WERI-Rb-1 (cell line): ENCODE results near the gene MED23.

Source experiments
- DNase-seq: peaks from one replicate; pipeline ENCODE4 v3.0.0-alpha.2; 2020
- H3K27ac ChIP-seq: fragments of 250-450 bp; sonication (Bioruptor Pico); 2 replicates; pipeline ENCODE4 v1.5.1; 2020; ENCODE audit warnings: mild to moderate bottlenecking, moderate library complexity
- H3K27me3 ChIP-seq: fragments of 250-450 bp; sonication (Bioruptor Pico); 2 replicates; pipeline ENCODE4 v1.5.1; 2021; ENCODE audit warnings: mild to moderate bottlenecking, low read depth, moderate library complexity; ENCODE audit not compliant: insufficient read depth, severe bottlenecking
- H3K36me3 ChIP-seq: fragments of 250-450 bp; sonication (Bioruptor Pico); 2 replicates; pipeline ENCODE4 v1.5.1; 2020; ENCODE audit warnings: mild to moderate bottlenecking, moderate library complexity
- H3K4me3 ChIP-seq: 2 replicates; pipeline ENCODE4 v1.5.1; 2011; ENCODE audit warnings: low read depth, mild to moderate bottlenecking, control low read depth, low read length
- H3K9me3 ChIP-seq: fragments of 250-450 bp; sonication (Bioruptor Pico); 2 replicates; pipeline ENCODE4 v1.5.1; 2021; ENCODE audit warnings: mild to moderate bottlenecking, moderate library complexity; ENCODE audit not compliant: severe bottlenecking
- TF ChIP-seq, protein P1 (sequence below): IDR thresholded peaks from 2 replicates; pipeline ENCODE4 v1.5.1; 2011; ENCODE audit warnings: low read depth, mild to moderate bottlenecking, control low read depth, inconsistent platforms, low read length

MED23 gene

DNA sequence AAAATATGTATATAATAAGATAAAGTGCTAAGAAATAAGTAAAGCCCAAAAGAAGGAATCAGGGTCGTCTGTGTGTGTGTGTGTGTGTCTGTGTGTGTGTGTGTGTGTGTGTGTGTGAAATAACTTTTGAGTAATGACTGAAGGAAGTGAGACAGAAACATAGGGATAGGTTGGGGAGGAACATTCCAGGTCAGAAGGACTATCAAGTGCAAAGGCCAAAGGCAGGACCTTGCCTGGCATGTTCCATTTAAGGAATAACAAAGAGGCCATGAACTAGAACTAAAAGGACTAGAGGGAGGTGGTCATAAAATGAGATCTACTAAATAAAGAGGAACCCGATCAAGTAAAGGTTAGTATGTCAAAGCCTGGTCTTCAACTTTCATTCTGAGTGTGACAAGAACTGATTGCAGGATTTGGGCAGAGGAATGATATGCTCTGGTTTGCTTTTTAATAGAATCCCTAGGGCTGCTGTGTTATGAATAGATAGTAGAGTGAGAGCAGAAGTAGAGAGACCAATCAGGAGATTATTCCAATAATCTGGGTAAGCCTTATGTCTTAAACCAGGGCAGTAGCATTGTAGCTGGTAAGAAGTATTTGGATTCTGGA, 15.9 kb upstream of the MED23 start:
- no peaks in the 10 kb centered on the region for H3K9me3 ChIP-seq
- DNase-seq: no peak
- no peaks in the 10 kb centered on the region for H3K36me3 ChIP-seq
- TF ChIP-seq, protein P1, sequence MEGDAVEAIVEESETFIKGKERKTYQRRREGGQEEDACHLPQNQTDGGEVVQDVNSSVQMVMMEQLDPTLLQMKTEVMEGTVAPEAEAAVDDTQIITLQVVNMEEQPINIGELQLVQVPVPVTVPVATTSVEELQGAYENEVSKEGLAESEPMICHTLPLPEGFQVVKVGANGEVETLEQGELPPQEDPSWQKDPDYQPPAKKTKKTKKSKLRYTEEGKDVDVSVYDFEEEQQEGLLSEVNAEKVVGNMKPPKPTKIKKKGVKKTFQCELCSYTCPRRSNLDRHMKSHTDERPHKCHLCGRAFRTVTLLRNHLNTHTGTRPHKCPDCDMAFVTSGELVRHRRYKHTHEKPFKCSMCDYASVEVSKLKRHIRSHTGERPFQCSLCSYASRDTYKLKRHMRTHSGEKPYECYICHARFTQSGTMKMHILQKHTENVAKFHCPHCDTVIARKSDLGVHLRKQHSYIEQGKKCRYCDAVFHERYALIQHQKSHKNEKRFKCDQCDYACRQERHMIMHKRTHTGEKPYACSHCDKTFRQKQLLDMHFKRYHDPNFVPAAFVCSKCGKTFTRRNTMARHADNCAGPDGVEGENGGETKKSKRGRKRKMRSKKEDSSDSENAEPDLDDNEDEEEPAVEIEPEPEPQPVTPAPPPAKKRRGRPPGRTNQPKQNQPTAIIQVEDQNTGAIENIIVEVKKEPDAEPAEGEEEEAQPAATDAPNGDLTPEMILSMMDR: no peak
- no peak overlapping the region for H3K4me3 ChIP-seq
- H3K27ac ChIP-seq: no peak overlapping the region
- H3K27me3 ChIP-seq: no peaks in the 10 kb centered on the region

DNA sequence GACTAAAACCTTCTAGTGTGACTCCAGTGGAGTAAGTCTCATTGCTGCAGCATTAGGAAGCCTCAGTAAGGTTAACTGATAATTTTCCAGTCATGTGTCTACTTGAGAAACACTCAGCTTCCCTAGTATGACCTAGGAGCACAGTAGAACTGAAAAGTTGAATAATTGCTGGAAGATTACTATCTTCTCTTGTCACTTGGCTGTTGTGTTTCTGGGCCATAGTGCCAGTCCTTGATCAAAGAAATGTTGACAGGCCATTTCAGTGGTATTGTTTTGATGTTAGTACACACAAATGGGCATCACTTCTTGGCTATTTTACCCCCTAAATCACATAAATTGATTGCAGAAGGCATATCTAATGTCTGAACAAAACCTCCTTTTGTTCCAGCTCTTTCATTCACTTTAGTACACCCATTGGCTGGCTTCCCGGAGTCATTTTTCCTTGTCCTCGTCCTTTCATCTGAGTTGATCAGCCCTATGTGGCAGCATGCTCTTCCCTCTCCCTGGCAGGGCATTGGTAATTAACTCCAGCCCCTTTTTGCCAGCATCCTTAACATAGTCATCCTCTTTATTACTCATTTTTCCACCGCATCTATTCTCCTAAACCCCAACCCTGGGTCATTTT, 15.1 kb upstream of the MED23 start:
- Histone ChIP-seq H3K27ac (no peak overlapping the region), H3K9me3 (no peaks in the 10 kb centered on the region), H3K4me3 (no peak overlapping the region), H3K36me3 (no peaks in the 10 kb centered on the region), H3K27me3 (no peaks in the 10 kb centered on the region)
- TF ChIP-seq, protein P1: no peak
- DNase-seq: no peak

GRCh38 chr6:131642565-131642964, 14.5 kb upstream of the MED23 start:
- DNase-seq: no peak
- H3K36me3 ChIP-seq: no peaks in the 10 kb centered on the region
- no peaks in the 10 kb centered on the region for H3K9me3 ChIP-seq
- no peaks in the 10 kb centered on the region for H3K27me3 ChIP-seq
- H3K4me3 ChIP-seq: no peak overlapping the region
- TF ChIP-seq, protein P1: no peak
- H3K27ac ChIP-seq: no peak overlapping the region

DNA sequence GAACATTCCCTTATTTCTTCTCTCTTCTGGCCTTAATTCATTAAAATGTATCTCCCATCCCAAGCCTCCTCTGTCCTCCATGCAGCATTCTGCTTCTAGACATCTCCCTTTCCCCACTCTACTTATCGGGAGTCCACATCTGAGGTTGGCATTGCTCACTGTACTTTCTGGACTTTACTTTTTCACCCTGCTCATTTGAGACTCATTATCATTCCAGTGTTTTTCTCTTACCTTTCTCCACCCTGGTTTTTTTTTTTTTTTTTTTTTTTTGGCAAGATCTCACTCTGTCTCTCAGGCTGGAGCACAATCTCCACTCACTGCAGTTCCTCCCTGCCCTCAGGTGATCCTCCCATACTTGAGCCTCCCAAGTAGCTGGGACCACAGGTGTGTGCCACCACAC, 13.5 kb upstream of the MED23 start:
- H3K27me3 ChIP-seq: no peaks in the 10 kb centered on the region
- no peaks in the 10 kb centered on the region for H3K36me3 ChIP-seq
- no peak overlapping the region for H3K4me3 ChIP-seq
- no peaks in the 10 kb centered on the region for H3K9me3 ChIP-seq
- no peak for DNase-seq
- H3K27ac ChIP-seq: no peak overlapping the region
- TF ChIP-seq, protein P1: no peak

DNA sequence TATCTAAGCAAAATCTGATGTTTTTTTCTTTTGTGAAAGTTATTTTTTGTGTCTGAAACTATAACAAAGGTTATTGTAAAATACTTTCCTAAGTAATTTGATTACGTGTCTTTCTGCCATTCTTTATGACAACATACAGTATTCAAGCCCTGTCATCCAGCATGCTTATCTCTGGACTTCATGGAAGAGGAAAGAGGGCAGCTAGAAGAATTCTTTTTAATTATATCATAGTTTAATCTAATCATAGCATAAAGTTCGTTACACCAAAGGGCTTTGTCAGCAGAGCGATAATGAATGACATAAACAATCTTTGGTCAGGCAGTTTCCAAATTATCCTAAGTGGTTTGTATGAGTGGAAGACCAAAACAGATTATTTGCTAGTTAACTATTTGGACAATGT, 12.5 kb upstream of the MED23 start:
- H3K36me3 ChIP-seq: no peaks in the 10 kb centered on the region
- no peaks in the 10 kb centered on the region for H3K27me3 ChIP-seq
- no peak overlapping the region for H3K4me3 ChIP-seq
- no peak overlapping the region for H3K27ac ChIP-seq
- no peaks in the 10 kb centered on the region for H3K9me3 ChIP-seq
- no peak for DNase-seq
- TF ChIP-seq, protein P1: no peak

DNA sequence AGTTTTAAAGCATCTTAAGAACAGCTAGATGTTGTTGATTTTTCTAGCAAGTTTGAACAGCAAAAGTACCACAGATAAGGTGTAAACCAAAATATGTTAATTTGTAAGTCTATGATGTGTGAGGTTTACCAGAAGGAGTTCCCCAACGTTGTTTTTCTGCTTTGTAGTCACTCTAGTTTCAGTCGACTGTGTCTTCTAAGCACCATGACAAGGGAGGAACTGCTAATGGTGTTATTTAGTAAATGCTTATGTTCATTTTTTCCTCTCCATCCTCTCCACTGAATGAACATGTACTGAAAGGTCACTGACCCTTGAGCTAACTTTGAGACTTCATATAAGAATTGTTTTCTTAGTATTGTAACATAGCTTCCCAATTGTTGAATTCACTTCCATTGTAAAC, 12.1 kb upstream of the MED23 start:
- DNase-seq: no peak
- H3K36me3 ChIP-seq: no peaks in the 10 kb centered on the region
- no peaks in the 10 kb centered on the region for H3K9me3 ChIP-seq
- TF ChIP-seq, protein P1: no peak
- H3K27me3 ChIP-seq: no peaks in the 10 kb centered on the region
- H3K27ac ChIP-seq: no peak overlapping the region
- H3K4me3 ChIP-seq: no peak overlapping the region
